Astrocyte of the spinal cord (primary cell): ENCODE measurements around the gene CAMK2G.
"Not testable (repeated sequence)": the region's sequence is repeated elsewhere in the genome, so short reads cannot be mapped to it uniquely, and the experiment has no call there.

Experiments used
- DNase-seq: peaks from one replicate; pipeline ENCODE4 v3.0.0; 2011; ENCODE audit warnings: low read depth, low spot score
- H3K4me3 ChIP-seq: 2 replicates; pipeline ENCODE4 v1.5.1; 2011; ENCODE audit warnings: low read depth, mild to moderate bottlenecking, low read length, moderate library complexity
- in situ Hi-C: cut with HindIII; loops from 2 replicates; pipeline ENCODE4 v1.10.0; 2017; ENCODE audit warnings: low sequenced_read_pairs
- TF ChIP-seq, protein P1 (sequence below): IDR thresholded peaks from 2 replicates; pipeline ENCODE4 v1.5.1; 2012; ENCODE audit warnings: low read depth, mild to moderate bottlenecking, low read length, inconsistent platforms

Gene CAMK2G

DNA sequence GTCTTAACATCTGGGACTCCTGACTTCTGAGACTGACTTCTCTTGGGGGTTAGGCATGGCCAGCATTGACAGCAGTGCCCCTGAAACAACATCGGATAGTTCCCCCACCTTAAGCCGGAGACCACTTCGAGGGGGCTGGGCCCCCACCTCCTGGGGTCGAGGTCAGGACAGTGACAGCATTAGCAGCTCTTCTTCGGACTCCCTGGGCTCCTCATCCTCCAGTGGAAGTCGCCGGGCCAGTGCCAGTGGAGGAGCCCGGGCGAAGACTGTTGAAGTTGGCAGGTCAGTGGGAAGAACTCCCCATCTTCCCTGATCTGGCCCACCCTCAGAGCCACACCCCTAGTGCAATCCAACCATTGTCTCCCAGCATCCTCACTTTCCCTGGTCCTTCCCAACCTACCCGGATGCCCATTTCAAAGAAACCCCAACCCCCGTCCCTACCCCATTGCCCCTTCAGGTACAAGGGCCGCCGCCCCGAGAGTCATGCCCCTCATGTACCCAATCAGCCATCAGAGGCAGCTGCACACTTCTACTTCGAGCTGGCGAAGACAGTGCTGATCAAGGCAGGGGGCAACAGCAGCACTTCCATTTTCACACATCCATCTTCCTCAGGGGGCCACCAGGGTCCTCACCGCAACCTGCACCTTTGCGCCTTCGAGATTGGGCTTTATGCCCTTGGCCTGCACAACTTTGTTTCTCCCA lies 76.9 kb downstream of the CAMK2G start:
- no peak overlapping the region for H3K4me3 ChIP-seq
- TF ChIP-seq, protein P1, sequence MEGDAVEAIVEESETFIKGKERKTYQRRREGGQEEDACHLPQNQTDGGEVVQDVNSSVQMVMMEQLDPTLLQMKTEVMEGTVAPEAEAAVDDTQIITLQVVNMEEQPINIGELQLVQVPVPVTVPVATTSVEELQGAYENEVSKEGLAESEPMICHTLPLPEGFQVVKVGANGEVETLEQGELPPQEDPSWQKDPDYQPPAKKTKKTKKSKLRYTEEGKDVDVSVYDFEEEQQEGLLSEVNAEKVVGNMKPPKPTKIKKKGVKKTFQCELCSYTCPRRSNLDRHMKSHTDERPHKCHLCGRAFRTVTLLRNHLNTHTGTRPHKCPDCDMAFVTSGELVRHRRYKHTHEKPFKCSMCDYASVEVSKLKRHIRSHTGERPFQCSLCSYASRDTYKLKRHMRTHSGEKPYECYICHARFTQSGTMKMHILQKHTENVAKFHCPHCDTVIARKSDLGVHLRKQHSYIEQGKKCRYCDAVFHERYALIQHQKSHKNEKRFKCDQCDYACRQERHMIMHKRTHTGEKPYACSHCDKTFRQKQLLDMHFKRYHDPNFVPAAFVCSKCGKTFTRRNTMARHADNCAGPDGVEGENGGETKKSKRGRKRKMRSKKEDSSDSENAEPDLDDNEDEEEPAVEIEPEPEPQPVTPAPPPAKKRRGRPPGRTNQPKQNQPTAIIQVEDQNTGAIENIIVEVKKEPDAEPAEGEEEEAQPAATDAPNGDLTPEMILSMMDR, result no peak
- in situ Hi-C loops, result no loop called here
- DNase-seq, result no peak

DNA sequence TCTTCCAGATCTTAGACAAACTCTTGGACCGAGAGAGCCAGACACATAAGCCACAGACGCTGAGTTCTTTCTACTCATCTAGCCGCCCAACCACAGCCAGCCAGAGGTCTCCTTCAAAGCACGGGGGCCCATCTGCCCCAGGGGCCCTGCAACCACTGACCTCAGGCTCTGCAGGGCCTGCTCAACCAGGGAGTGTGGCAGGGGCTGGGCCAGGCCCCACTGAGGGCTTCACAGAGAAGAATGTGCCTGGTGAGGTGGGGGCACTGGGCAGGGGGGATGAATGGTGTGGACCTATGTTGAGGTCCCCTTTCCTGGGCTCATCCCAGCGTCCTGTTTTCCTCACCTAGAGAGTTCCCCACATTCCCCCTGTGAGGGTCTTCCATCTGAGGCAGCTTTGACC lies 77.6 kb downstream of the CAMK2G start:
- H3K4me3 ChIP-seq, result no peak overlapping the region
- in situ Hi-C loops, result no loop called here
- TF ChIP-seq, protein P1, result no peak
- no peak for DNase-seq

- H3K4me3 ChIP-seq, DNase-seq, in situ Hi-C loops: not testable (repeated sequence)
These were observed 78.3 kb downstream of the CAMK2G start for GRCh38 chr10:73796035-73796434.

DNA sequence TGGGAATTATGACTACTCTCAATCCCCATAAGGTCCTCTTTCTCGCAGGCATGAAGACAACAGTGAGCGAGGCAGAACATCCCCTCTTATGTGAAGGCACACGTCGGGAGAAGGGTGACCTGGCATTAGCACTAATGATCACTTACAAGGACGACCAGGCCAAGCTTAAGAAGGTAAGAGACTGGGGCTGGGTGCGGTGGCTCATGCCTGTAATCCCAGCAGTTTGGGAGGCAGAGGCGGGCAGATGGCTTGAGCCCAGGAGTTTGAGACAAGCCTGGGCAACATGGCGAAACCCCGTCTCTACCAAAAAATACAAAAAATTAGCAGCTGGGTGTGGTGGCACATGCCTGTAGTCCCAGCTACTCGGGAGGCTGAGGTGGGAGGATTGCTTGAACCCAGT lies 78.9 kb downstream of the CAMK2G start:
- H3K4me3 ChIP-seq, DNase-seq, in situ Hi-C loops: not testable (repeated sequence)

GRCh38 chr10:73793456-73793855 lies 80.9 kb downstream of the CAMK2G start:
- TF ChIP-seq, protein P1, result no peak
- DNase-seq, result no peak
- in situ Hi-C loops, result no loop called here
- no peak overlapping the region for H3K4me3 ChIP-seq

DNA sequence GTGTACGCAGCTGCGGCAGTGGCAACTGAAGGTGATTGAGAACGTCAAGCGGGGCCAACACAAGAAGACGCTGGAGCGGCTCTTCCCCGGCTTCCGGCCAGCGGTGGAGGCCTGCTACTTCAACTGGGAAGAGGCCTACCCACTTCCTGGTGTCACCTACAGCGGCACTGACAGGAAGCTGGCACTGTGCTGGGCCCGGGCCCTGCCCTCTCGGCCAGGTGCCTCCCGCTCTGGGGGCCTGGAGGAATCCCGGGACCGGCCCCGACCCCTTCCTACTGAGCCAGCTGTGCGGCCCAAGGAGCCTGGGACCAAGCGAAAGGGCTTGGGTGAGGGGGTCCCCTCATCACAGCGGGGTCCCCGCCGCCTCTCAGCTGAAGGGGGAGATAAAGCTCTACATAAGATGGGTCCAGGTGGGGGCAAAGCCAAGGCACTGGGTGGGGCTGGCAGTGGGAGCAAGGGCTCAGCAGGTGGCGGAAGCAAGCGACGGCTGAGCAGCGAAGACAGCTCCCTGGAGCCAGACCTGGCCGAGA lies 82.4 kb downstream of the CAMK2G start:
- TF ChIP-seq, protein P1, result no peak
- in situ Hi-C loops, result no loop called here
- DNase-seq, result no peak
- no peak overlapping the region for H3K4me3 ChIP-seq

- DNase-seq, result no peak
- no peak overlapping the region for H3K4me3 ChIP-seq
- in situ Hi-C loops, result no loop called here
- TF ChIP-seq, protein P1, result no peak
These were observed 83.3 kb downstream of the CAMK2G start for GRCh38 chr10:73790886-73791625.
